H1 (cell line): Measurements from ENCODE around the gene ARHGDIB. TPM values are rescaled to one million over a fixed set of nuclear protein-coding genes. Genes with fewer than 3 reads are reported as not detected.

Source experiments
- CBX5 ChIP-seq: fragments of 300-800, 300-1000 bp; sonication (generic); IDR thresholded peaks from 2 replicates; pipeline ENCODE4 v1.7.1; 2016; ENCODE audit warnings: antibody characterized with exemption, low read length, low read depth
- MAX ChIP-seq: IDR thresholded peaks from 2 replicates; pipeline ENCODE4 v1.6.1; 2012; ENCODE audit warnings: inconsistent platforms
- RBBP5 ChIP-seq: IDR thresholded peaks from 2 replicates; pipeline ENCODE4 v1.7.1; 2012; ENCODE audit warnings: low read depth, mild to moderate bottlenecking, inconsistent platforms, low read length, moderate library complexity, borderline replicate concordance
- YY1 ChIP-seq: IDR thresholded peaks from 2 replicates; pipeline ENCODE4 v1.6.1; 2011; ENCODE audit warnings: low read depth, mild to moderate bottlenecking, low read length
- polyA plus RNA-seq, 7 experiments: library from polyadenylated mRNA; depleted of rRNA in 3 of 7; stranded (reverse) in 5 of 7; unstranded in 2 of 7; fragments of >200 nt in 5 of 7; fragments of 200-250 nt in 2 of 7; gene quantifications; 1 replicate in 5 of 7; 2 replicates in 1 of 7; 4 replicates in 1 of 7; pipeline versions ENCODE4 v1.2.1 to v1.2.3, GENCODE V29; 2011 to 2013; ENCODE audit warnings: missing spikeins in 2 of 7, mixed read lengths in 2 of 7
- total RNA-seq: library from RNA; stranded (reverse); fragmentation: NEBNext Ultra II Directional; extraction: Animal tissue kit (Norgen Biotek cat#: 25700); gene quantifications from 2 replicates; pipeline ENCODE4 v1.2.1, GENCODE V29; 2021

Gene ARHGDIB
- total and polyA plus RNA-seq, 2 of the 8 experiments (the other 6 are each of a cell fraction or from before 2014, with no cell fraction given), result 0.82 to 1.3 TPM

- TF ChIP-seq MAX (no peak), CBX5 (no peak), YY1 (no peak), RBBP5 (no peak)
Measured at GRCh38 chr12:14956024-14956891, 5.1 kb downstream of the ARHGDIB start (continued).
